AG08396 (cell line): ENCODE measurements around the gene BCAT1.
"Not testable (repeated sequence)": the region's sequence is repeated elsewhere in the genome, so short reads cannot be mapped to it uniquely, and the experiment has no call there.

Source experiments
- DNase-seq: peaks from one replicate; pipeline ENCODE4 v3.0.0; 2012; ENCODE audit warnings: low spot score, mixed read lengths

BCAT1 gene

GRCh38 chr12:24853588-24853987 lies 95.3 kb downstream of the BCAT1 start:
- peak; percentile 8 for DNase-seq

GRCh38 chr12:24853094-24853493 lies 95.8 kb downstream of the BCAT1 start:
- no peak for DNase-seq

GRCh38 chr12:24852420-24852819 lies 96.5 kb downstream of the BCAT1 start:
- DNase-seq: no peak

- not testable (repeated sequence) for DNase-seq
These were observed 97.0 kb downstream of the BCAT1 start for GRCh38 chr12:24851883-24852282.

GRCh38 chr12:24851341-24851740 lies 97.6 kb downstream of the BCAT1 start:
- DNase-seq: no peak

- no peak for DNase-seq
These were observed 98.4 kb downstream of the BCAT1 start for GRCh38 chr12:24850496-24850895.

GRCh38 chr12:24848941-24849477 lies 99.9 kb downstream of the BCAT1 start:
- DNase-seq: no peak

GRCh38 chr12:24846689-24847088 lies 102.2 kb downstream of the BCAT1 start:
- no peak for DNase-seq

GRCh38 chr12:24845615-24846014 lies 103.3 kb downstream of the BCAT1 start:
- DNase-seq: no peak

GRCh38 chr12:24840046-24840800 lies 108.7 kb downstream of the BCAT1 start:
- no peak for DNase-seq

GRCh38 chr12:24839268-24839791 lies 109.6 kb downstream of the BCAT1 start:
- DNase-seq: no peak

GRCh38 chr12:24838531-24838950 lies 110.4 kb downstream of the BCAT1 start:
- DNase-seq: peak; percentile 45

GRCh38 chr12:24835377-24835776 lies 113.5 kb downstream of the BCAT1 start:
- DNase-seq: no peak

- no peak for DNase-seq
These were observed 115.4 kb downstream of the BCAT1 start for GRCh38 chr12:24833513-24833912.

- DNase-seq: no peak
These were observed 124.9 kb downstream of the BCAT1 start for GRCh38 chr12:24823808-24824515.

- DNase-seq: peak; percentile 17
These were observed 126.6 kb downstream of the BCAT1 start for GRCh38 chr12:24822121-24822899.

GRCh38 chr12:24821691-24822090 lies 127.2 kb downstream of the BCAT1 start:
- peak; percentile 11 for DNase-seq

GRCh38 chr12:24820872-24821271 lies 128.0 kb downstream of the BCAT1 start:
- peak; percentile 4 for DNase-seq

- DNase-seq: no peak
These were observed 130.6 kb downstream of the BCAT1 start for GRCh38 chr12:24818351-24818750.

- DNase-seq: no peak
These were observed 133.8 kb downstream of the BCAT1 start for GRCh38 chr12:24815114-24815423.

GRCh38 chr12:24814379-24815113 lies 134.4 kb downstream of the BCAT1 start:
- no peak for DNase-seq

GRCh38 chr12:24810378-24810777 lies 138.5 kb downstream of the BCAT1 start:
- no peak for DNase-seq
